CD4-positive, alpha-beta T cell treated with Interferon gamma for 1 hour (primary cell): ENCODE data around the gene C1orf210.

Experiments
- DNase-seq: peaks from one replicate; pipeline ENCODE4 v3.0.0-alpha.2; 2020

C1orf210 gene

GRCh38 chr1:43312212-43312623, 26.8 kb upstream of the C1orf210 start:
- DNase-seq, result no peak

GRCh38 chr1:43311521-43311920, 26.1 kb upstream of the C1orf210 start:
- DNase-seq, result no peak

GRCh38 chr1:43309405-43310025, 24.1 kb upstream of the C1orf210 start:
- no peak for DNase-seq

- DNase-seq, result no peak
These were observed 23.4 kb upstream of the C1orf210 start for GRCh38 chr1:43308635-43309404.

GRCh38 chr1:43307458-43308158, 22.2 kb upstream of the C1orf210 start:
- no peak for DNase-seq

- DNase-seq, result no peak
These were observed 21.5 kb upstream of the C1orf210 start for GRCh38 chr1:43306688-43307457.

- no peak for DNase-seq
These were observed 20.7 kb upstream of the C1orf210 start for GRCh38 chr1:43305926-43306687.

- no peak for DNase-seq
These were observed 20.1 kb upstream of the C1orf210 start for GRCh38 chr1:43305461-43305860.

GRCh38 chr1:43304771-43305300, 19.5 kb upstream of the C1orf210 start:
- DNase-seq, result no peak

- no peak for DNase-seq
These were observed 18.9 kb upstream of the C1orf210 start for GRCh38 chr1:43304314-43304681.

GRCh38 chr1:43303471-43304313, 18.3 kb upstream of the C1orf210 start:
- DNase-seq, result no peak

- no peak for DNase-seq
These were observed 17.5 kb upstream of the C1orf210 start for GRCh38 chr1:43302721-43303470.

GRCh38 chr1:43302201-43302600, 16.8 kb upstream of the C1orf210 start:
- no peak for DNase-seq

GRCh38 chr1:43300378-43301094, 15.2 kb upstream of the C1orf210 start, which contains the start of gene TIE1:
Gene TIE1, plus strand, starts transcription at chr1:43300982. Its CDS starts 90 bp downstream, at chr1:43301072.
- DNase-seq, result no peak

- DNase-seq, result no peak
These were observed 13.7 kb upstream of the C1orf210 start for GRCh38 chr1:43299101-43299500.

- DNase-seq, result no peak
These were observed 12.7 kb upstream of the C1orf210 start for GRCh38 chr1:43298055-43298454.

GRCh38 chr1:43296207-43296606, 10.8 kb upstream of the C1orf210 start:
- no peak for DNase-seq

GRCh38 chr1:43294761-43295160, 9.4 kb upstream of the C1orf210 start:
- no peak for DNase-seq

GRCh38 chr1:43293896-43294760, 8.7 kb upstream of the C1orf210 start:
- no peak for DNase-seq
